ENCODE measurements around the gene TAX1BP1.

Gene TAX1BP1

GRCh38 chr7:27860800-27861199 lies 120.8 kb downstream of the TAX1BP1 start:
- H3K36me3 ChIP-seq (ENCODE audit: control insufficient read depth, insufficient read depth, low read length) = no peaks in the 10 kb centered on the region
- H3K4me3 ChIP-seq (ENCODE audit: low read depth, low read length) = no peak overlapping the region
- TF ChIP-seq CTCF (IDR thresholded peaks at IDR 0.05) = no peak
- H3K9me3 ChIP-seq (ENCODE audit: control insufficient read depth, low read length) = no peaks in the 10 kb centered on the region
- H3K4me1 ChIP-seq = no peaks in the 10 kb centered on the region
- H3K27ac ChIP-seq = no peak overlapping the region
- no peak overlapping the region for H3K9ac ChIP-seq
- H3K79me2 ChIP-seq = no peaks in the 10 kb centered on the region
- no peak overlapping the region for H3K4me2 ChIP-seq (ENCODE audit: low read length)
- no peaks in the 10 kb centered on the region for H3K27me3 ChIP-seq (ENCODE audit: control insufficient read depth, insufficient read depth, low read length)
- H2AFZ ChIP-seq = no peak overlapping the region

GRCh38 chr7:27861747-27862146 lies 121.8 kb downstream of the TAX1BP1 start:
- H3K27ac ChIP-seq = no peak overlapping the region
- no peak overlapping the region for H3K4me2 ChIP-seq (ENCODE audit: low read length)
- no peak overlapping the region for H3K9ac ChIP-seq
- H3K4me3 ChIP-seq (ENCODE audit: low read depth, low read length) = no peak overlapping the region
- no peak for TF ChIP-seq CTCF (IDR thresholded peaks at IDR 0.05)
- no peaks in the 10 kb centered on the region for H3K36me3 ChIP-seq (ENCODE audit: control insufficient read depth, insufficient read depth, low read length)
- H3K27me3 ChIP-seq (ENCODE audit: control insufficient read depth, insufficient read depth, low read length) = no peaks in the 10 kb centered on the region
- H3K79me2 ChIP-seq = no peaks in the 10 kb centered on the region
- H3K9me3 ChIP-seq (ENCODE audit: control insufficient read depth, low read length) = no peaks in the 10 kb centered on the region
- no peak overlapping the region for H2AFZ ChIP-seq
- H3K4me1 ChIP-seq = no peaks in the 10 kb centered on the region

GRCh38 chr7:27863880-27864279 lies 123.9 kb downstream of the TAX1BP1 start:
- no peaks in the 10 kb centered on the region for H3K36me3 ChIP-seq (ENCODE audit: control insufficient read depth, insufficient read depth, low read length)
- TF ChIP-seq CTCF (IDR thresholded peaks at IDR 0.05) = no peak
- H3K79me2 ChIP-seq = no peaks in the 10 kb centered on the region

GRCh38 chr7:27866256-27866655 lies 126.3 kb downstream of the TAX1BP1 start:
- TF ChIP-seq CTCF (IDR thresholded peaks at IDR 0.05) = no peak
- no peaks in the 10 kb centered on the region for H3K9me3 ChIP-seq (ENCODE audit: control insufficient read depth, low read length)
- H3K4me1 ChIP-seq = no peaks in the 10 kb centered on the region
- no peak overlapping the region for H3K4me2 ChIP-seq (ENCODE audit: low read length)
- H3K36me3 ChIP-seq (ENCODE audit: control insufficient read depth, insufficient read depth, low read length) = no peaks in the 10 kb centered on the region
- H3K79me2 ChIP-seq = no peaks in the 10 kb centered on the region
- no peaks in the 10 kb centered on the region for H3K27me3 ChIP-seq (ENCODE audit: control insufficient read depth, insufficient read depth, low read length)
- no peak overlapping the region for H3K9ac ChIP-seq
- H3K27ac ChIP-seq = no peak overlapping the region
- H2AFZ ChIP-seq = no peak overlapping the region
- H3K4me3 ChIP-seq (ENCODE audit: low read depth, low read length) = no peak overlapping the region

More at GRCh38 chr7:27863880-27864279, 123.9 kb downstream of the TAX1BP1 start:
- H3K27me3 ChIP-seq (ENCODE audit: control insufficient read depth, insufficient read depth, low read length) = no peaks in the 10 kb centered on the region
- H3K9ac ChIP-seq = no peak overlapping the region
- no peak overlapping the region for H3K4me3 ChIP-seq (ENCODE audit: low read depth, low read length)
- H3K9me3 ChIP-seq (ENCODE audit: control insufficient read depth, low read length) = no peaks in the 10 kb centered on the region
- H3K4me2 ChIP-seq (ENCODE audit: low read length) = no peak overlapping the region
- no peak overlapping the region for H2AFZ ChIP-seq
- no peaks in the 10 kb centered on the region for H3K4me1 ChIP-seq
- no peak overlapping the region for H3K27ac ChIP-seq

GRCh38 chr7:27866828-27867672 lies 127.1 kb downstream of the TAX1BP1 start:
- no peak overlapping the region for H3K4me2 ChIP-seq (ENCODE audit: low read length)
- H3K27ac ChIP-seq = no peak overlapping the region
- H3K9me3 ChIP-seq (ENCODE audit: control insufficient read depth, low read length) = no peaks in the 10 kb centered on the region
- H3K4me1 ChIP-seq = no peaks in the 10 kb centered on the region
- H3K4me3 ChIP-seq (ENCODE audit: low read depth, low read length) = no peak overlapping the region
- H3K9ac ChIP-seq = no peak overlapping the region
- TF ChIP-seq CTCF (IDR thresholded peaks at IDR 0.05) = no peak
- H3K79me2 ChIP-seq = no peaks in the 10 kb centered on the region
- no peaks in the 10 kb centered on the region for H3K27me3 ChIP-seq (ENCODE audit: control insufficient read depth, insufficient read depth, low read length)
- H2AFZ ChIP-seq = no peak overlapping the region
- H3K36me3 ChIP-seq (ENCODE audit: control insufficient read depth, insufficient read depth, low read length) = no peaks in the 10 kb centered on the region

All from parathyroid adenoma (tissue), 2 donors.